Neural progenitor cell (in vitro differentiated cells): ENCODE results near the gene LRPAP1.

Experiments used
- CTCF ChIP-seq: fragments of 200-600 bp; sonication (generic); IDR thresholded peaks from 2 replicates; pipeline ENCODE4 v1.5.1; 2017; ENCODE audit warnings: antibody characterized with exemption, mild to moderate bottlenecking
- EZH2 ChIP-seq: fragments of 200-600 bp; sonication (generic); IDR thresholded peaks from 2 replicates; pipeline ENCODE4 v1.6.1; 2017; ENCODE audit warnings: antibody characterized with exemption, mild to moderate bottlenecking, moderate library complexity
- EZH2phosphoT487 ChIP-seq: fragments of 200-600 bp; sonication (generic); IDR thresholded peaks from 2 replicates; pipeline ENCODE4 v1.6.1; 2017; ENCODE audit warnings: antibody characterized with exemption

- TF ChIP-seq CTCF (no peak), EZH2 (no peak), EZH2phosphoT487 (no peak)
Measured at GRCh38 chr4:3464349-3464905, 67.8 kb downstream of the LRPAP1 start.
